GM08714 (cell line): ENCODE results near the gene ATP13A5.

ENCODE experiments used
- H3K4me3 ChIP-seq: fragments of 200-500 bp; sonication (Bioruptor generic); 2 replicates; pipeline ENCODE4 v1.5.1; 2014; ENCODE audit warnings: mild to moderate bottlenecking, low read length, inconsistent platforms
- ZNF274 ChIP-seq: IDR thresholded peaks from 2 replicates; pipeline ENCODE4 v1.6.1; 2012; ENCODE audit warnings: mild to moderate bottlenecking, low read depth, low read length

ATP13A5 gene, protein sequence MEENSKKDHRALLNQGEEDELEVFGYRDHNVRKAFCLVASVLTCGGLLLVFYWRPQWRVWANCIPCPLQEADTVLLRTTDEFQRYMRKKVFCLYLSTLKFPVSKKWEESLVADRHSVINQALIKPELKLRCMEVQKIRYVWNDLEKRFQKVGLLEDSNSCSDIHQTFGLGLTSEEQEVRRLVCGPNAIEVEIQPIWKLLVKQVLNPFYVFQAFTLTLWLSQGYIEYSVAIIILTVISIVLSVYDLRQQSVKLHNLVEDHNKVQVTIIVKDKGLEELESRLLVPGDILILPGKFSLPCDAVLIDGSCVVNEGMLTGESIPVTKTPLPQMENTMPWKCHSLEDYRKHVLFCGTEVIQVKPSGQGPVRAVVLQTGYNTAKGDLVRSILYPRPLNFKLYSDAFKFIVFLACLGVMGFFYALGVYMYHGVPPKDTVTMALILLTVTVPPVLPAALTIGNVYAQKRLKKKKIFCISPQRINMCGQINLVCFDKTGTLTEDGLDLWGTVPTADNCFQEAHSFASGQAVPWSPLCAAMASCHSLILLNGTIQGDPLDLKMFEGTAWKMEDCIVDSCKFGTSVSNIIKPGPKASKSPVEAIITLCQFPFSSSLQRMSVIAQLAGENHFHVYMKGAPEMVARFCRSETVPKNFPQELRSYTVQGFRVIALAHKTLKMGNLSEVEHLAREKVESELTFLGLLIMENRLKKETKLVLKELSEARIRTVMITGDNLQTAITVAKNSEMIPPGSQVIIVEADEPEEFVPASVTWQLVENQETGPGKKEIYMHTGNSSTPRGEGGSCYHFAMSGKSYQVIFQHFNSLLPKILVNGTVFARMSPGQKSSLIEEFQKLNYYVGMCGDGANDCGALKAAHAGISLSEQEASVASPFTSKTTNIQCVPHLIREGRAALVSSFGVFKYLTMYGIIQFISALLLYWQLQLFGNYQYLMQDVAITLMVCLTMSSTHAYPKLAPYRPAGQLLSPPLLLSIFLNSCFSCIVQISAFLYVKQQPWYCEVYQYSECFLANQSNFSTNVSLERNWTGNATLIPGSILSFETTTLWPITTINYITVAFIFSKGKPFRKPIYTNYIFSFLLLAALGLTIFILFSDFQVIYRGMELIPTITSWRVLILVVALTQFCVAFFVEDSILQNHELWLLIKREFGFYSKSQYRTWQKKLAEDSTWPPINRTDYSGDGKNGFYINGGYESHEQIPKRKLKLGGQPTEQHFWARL

DNA sequence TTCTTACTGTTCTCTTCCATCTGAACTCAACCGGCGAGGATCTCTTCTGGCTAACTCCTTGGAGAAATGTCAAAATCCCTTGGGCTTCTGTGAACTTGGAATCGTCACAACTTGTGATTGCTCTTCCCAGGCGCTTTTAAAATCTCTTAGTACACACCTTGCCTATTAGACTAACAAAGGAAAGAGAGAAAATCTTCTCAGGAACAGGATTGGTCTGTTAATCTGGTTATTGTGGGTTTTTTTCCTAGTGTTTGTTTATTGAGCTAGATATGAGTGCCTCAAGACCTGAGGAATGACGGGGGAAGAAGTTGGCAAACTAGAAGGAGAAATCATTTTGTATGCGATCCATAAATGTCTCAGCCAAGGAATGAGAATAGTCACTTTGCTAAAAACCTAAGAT, at the start of gene ATP13A5:
Gene ATP13A5 (minus strand): TSS at position 48 of the 400 bp plus-strand sequence. CDS start 28 bp downstream, at position 20.
- TF ChIP-seq ZNF274, result no peak
- no peak within 1 kb of the TSS for H3K4me3 ChIP-seq

DNA sequence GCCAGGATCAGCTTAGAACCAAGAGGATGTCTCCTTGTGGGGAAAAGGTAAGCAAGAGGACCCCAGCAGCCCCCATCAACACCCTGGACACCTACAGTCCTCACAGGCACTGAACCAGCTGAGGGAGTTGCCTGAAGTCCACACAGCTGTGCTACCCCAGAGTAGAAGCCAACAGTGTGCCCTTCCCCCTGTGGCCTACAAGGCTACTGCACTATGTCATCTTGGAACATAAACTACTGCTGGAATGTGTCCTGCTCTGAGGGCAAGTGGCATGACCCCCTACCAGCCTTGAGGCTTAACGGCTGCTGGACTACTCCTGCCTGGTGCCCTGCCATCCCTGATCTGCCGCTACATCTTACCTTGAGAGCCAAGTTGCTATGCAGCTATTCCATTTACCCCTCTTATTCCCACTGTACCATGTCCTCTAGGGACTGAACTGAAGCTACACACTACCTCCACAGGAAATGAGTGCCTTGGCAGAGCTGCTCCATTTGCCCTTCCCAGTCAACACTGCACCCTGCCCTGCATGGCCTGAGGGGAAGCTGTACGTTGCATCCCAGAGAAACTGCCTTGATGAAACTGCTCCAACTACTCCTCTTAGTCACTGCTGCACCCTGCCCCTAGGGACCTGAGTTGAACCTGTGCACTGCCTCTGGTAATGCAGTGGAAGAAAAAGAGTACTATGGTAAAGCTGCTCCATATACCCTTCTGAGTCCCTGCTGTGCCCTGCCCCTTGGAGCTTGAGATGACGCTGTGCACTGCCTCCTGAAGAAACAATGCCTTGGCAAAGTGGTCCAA, 40.2 kb upstream of the ATP13A5 start:
- no peak for TF ChIP-seq ZNF274
- no peak overlapping the region for H3K4me3 ChIP-seq

DNA sequence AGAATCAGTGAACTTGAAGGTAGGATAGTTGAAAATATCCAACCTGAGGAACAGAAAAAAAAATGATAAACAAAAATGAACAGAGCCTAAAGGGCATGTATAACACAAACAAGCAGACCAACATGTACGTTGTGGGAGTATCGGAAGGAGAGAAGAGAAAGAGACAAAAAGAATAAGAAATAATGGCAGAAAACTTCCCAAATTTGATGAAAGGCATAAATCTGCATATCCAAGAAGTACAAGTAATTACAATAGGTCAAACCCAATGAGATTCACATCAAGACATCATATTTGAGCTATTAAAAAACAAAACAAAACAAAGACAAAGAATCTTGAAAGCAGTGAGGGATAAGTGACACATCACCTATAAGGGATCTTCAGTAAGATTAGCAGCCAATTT, 38.1 kb upstream of the ATP13A5 start:
- TF ChIP-seq ZNF274, result no peak
- H3K4me3 ChIP-seq, result no peak overlapping the region

GRCh38 chr3:193407688-193408087, 29.1 kb upstream of the ATP13A5 start:
- TF ChIP-seq ZNF274, result no peak
- no peak overlapping the region for H3K4me3 ChIP-seq

- no peak for TF ChIP-seq ZNF274
- no peak overlapping the region for H3K4me3 ChIP-seq
Measured at GRCh38 chr3:193407112-193407511, 28.6 kb upstream of the ATP13A5 start.

GRCh38 chr3:193403307-193403706, 24.8 kb upstream of the ATP13A5 start:
- TF ChIP-seq ZNF274, result no peak
- no peak overlapping the region for H3K4me3 ChIP-seq

DNA sequence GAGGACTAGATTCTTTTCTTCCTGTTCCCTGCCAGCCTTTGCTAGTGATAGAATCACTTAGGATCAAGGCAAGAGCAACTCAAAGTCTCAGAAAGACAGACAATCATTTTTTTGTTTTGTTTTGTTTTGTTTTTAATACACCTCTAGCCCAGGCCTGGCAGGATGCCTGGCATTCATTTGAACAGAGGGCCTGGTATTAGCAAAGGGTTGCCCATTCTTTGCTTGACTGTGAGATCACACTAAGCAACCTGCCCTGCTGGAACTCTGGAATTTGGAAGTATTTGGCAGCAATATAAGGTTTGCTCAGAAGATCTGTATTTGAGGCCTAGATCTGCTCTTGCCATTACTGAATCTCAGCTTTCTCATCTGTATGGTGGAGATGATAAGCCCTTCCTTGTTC, 21.8 kb upstream of the ATP13A5 start:
- no peak for TF ChIP-seq ZNF274
- H3K4me3 ChIP-seq, result no peak overlapping the region

DNA sequence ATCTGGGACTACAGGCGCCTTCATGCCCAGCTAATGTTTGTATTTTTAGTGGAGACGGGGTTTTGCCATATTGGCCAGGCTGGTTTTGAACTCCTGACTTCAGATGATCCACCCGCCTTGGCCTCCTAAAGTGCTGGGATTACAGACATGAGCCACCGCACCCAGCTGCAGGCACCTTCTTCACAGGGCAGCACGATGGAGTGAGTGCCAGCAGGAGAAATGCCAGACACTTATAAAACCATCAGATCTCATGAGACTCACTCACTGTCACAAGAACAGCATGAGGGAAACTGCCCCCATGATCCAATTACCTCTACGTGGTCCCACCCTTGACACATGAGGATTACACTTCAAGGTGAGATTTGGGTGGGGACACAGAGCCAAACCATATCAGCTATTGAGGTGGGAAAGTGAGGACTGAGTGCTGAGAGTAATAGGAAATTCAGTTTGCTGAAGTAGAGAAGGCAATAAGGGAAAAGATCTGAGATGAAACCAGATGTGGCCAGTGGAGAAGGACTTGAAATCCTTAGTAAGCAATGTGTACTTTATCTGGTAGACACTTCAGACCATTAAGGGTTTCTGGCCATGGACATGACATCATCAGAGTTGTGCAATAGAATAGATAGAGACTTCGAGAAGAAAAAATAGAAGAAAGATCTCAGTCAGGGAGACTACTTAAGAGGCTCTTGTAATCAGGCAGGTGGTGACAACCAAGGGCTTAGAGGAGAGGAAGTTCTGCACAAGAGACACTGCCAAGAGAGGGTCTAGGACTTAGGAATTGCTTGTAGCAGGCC, 18.1 kb upstream of the ATP13A5 start:
- no peak overlapping the region for H3K4me3 ChIP-seq

GRCh38 chr3:193391902-193392301, 13.3 kb upstream of the ATP13A5 start:
- H3K4me3 ChIP-seq, result no peak overlapping the region
- no peak for TF ChIP-seq ZNF274

More for the DNA sequence above, 18.1 kb upstream of the ATP13A5 start:
- TF ChIP-seq ZNF274, result no peak

DNA sequence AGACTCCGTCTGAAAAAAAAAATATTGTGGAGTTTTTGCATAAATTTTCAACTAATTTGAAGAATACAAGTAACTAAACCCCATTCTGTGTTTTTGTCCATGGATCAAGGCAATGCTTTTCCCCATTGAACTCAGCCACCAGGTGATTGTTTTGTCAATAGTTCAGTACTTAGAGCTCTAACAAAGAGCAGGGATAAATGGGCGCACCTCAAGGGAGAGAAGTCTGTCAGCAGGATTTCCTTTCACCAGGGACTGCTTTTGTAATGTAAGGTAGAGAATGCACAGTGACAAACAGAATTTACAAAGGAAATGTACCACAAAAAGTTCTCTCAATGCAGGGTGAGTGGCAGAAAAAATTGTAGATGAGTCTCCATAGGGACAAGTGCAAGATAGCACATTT, 10.8 kb upstream of the ATP13A5 start:
- TF ChIP-seq ZNF274, result no peak
- no peak overlapping the region for H3K4me3 ChIP-seq

- no peak for TF ChIP-seq ZNF274
- H3K4me3 ChIP-seq, result no peak overlapping the region
Measured at GRCh38 chr3:193388361-193388760, 9.8 kb upstream of the ATP13A5 start.

GRCh38 chr3:193387596-193387995, 9.0 kb upstream of the ATP13A5 start:
- no peak for TF ChIP-seq ZNF274
- no peak overlapping the region for H3K4me3 ChIP-seq

GRCh38 chr3:193377591-193377990, 962 bp downstream of the ATP13A5 start:
- no peak for TF ChIP-seq ZNF274
- no peak overlapping the region for H3K4me3 ChIP-seq

GRCh38 chr3:193375614-193376013, 2.9 kb downstream of the ATP13A5 start:
- no peak overlapping the region for H3K4me3 ChIP-seq
- no peak for TF ChIP-seq ZNF274
